HepG2 (cell line): ENCODE results near the gene ADAMTS4. TPM values are rescaled to one million over a fixed set of nuclear protein-coding genes. Genes with fewer than 3 reads are reported as not detected.

Experiments
- FIP1L1 ChIP-seq: fragments of 200-400 bp; formaldehyde crosslinking; IDR thresholded peaks from 2 replicates; pipeline ENCODE4 v1.6.1; 2018; ENCODE audit warnings: low read depth, mild to moderate bottlenecking, low read length, moderate library complexity, borderline replicate concordance; ENCODE audit not compliant: insufficient read depth
- HES4 ChIP-seq: sonication (generic); formaldehyde crosslinking; IDR thresholded peaks from 2 replicates; pipeline ENCODE4 v1.9.0; 2021; ENCODE audit warnings: mild to moderate bottlenecking, missing genetic modification reagents, borderline replicate concordance
- HNRNPLL ChIP-seq: fragments of 200-400 bp; formaldehyde crosslinking; IDR thresholded peaks from 2 replicates; pipeline ENCODE4 v1.6.1; 2017; ENCODE audit warnings: mild to moderate bottlenecking, low read depth, low read length; ENCODE audit not compliant: poor library complexity, severe bottlenecking
- KLF12 ChIP-seq: sonication (generic); formaldehyde crosslinking; IDR thresholded peaks from 2 replicates; pipeline ENCODE4 v1.4.0; 2020; ENCODE audit warnings: missing genetic modification reagents, borderline replicate concordance
- MBD4 ChIP-seq: IDR thresholded peaks from 2 replicates; pipeline ENCODE4 v1.6.1; 2012; ENCODE audit warnings: low read length, inconsistent platforms, borderline replicate concordance
- PITX1 ChIP-seq: sonication (generic); formaldehyde crosslinking; IDR thresholded peaks from 2 replicates; pipeline ENCODE4 v1.5.1; 2020; ENCODE audit warnings: mild to moderate bottlenecking, missing genetic modification reagents
- RAD21 ChIP-seq: fragments of 450-650 bp; formaldehyde crosslinking; IDR thresholded peaks from 2 replicates; pipeline ENCODE4 v1.5.0; 2020; ENCODE audit warnings: mild to moderate bottlenecking
- RORA ChIP-seq: sonication (generic); formaldehyde crosslinking; IDR thresholded peaks from 2 replicates; pipeline ENCODE4 v1.5.0; 2020; ENCODE audit warnings: mild to moderate bottlenecking, missing genetic modification reagents, moderate library complexity
- SATB2 ChIP-seq: sonication (generic); formaldehyde crosslinking; IDR thresholded peaks from 2 replicates; pipeline ENCODE4 v1.5.0; 2020; ENCODE audit warnings: missing genetic modification reagents
- SIX1 ChIP-seq: sonication (generic); formaldehyde crosslinking; IDR thresholded peaks from 2 replicates; pipeline ENCODE4 v1.4.0; 2020; ENCODE audit warnings: missing genetic modification reagents, borderline replicate concordance
- SMARCE1 ChIP-seq: fragments of 450-650 bp; IDR thresholded peaks from 2 replicates; pipeline ENCODE4 v1.6.1; 2017; ENCODE audit warnings: borderline replicate concordance
- SMYD3 ChIP-seq: sonication (generic); formaldehyde crosslinking; IDR thresholded peaks from 2 replicates; pipeline ENCODE4 v1.8.1; 2023; ENCODE audit warnings: mild to moderate bottlenecking, missing genetic modification reagents
- SNAI1 ChIP-seq: sonication (generic); formaldehyde crosslinking; IDR thresholded peaks from 2 replicates; pipeline ENCODE4 v1.5.0; 2020; ENCODE audit warnings: mild to moderate bottlenecking, missing genetic modification reagents, borderline replicate concordance
- SP2 ChIP-seq: sonication (generic); formaldehyde crosslinking; IDR thresholded peaks from 2 replicates; pipeline ENCODE4 v1.5.1; 2020; ENCODE audit warnings: mild to moderate bottlenecking, missing genetic modification reagents
- SSRP1 ChIP-seq: IDR thresholded peaks from 2 replicates; pipeline ENCODE4 v1.6.1; 2016; ENCODE audit warnings: control low read depth
- XRCC5 ChIP-seq: fragments of 200-400 bp; formaldehyde crosslinking; optimal IDR thresholded peaks from 2 replicates; pipeline ENCODE3; 2017; ENCODE audit warnings: mild to moderate bottlenecking, low read length
- ZNF331 ChIP-seq: sonication (generic); formaldehyde crosslinking; IDR thresholded peaks from 2 replicates; pipeline ENCODE4 v1.4.0; 2020; ENCODE audit warnings: missing genetic modification reagents
- ZNF367 ChIP-seq: sonication (generic); formaldehyde crosslinking; IDR thresholded peaks from 2 replicates; pipeline ENCODE4 v1.4.0; 2020; ENCODE audit warnings: missing genetic modification reagents, borderline replicate concordance
- ZNF577 ChIP-seq: sonication (generic); formaldehyde crosslinking; IDR thresholded peaks from 2 replicates; pipeline ENCODE4 v1.4.0; 2020; ENCODE audit warnings: mild to moderate bottlenecking, low read depth, missing genetic modification reagents, borderline replicate concordance
- ZNF792 ChIP-seq: IDR thresholded peaks from 2 replicates; pipeline ENCODE4 v1.6.1; 2016
- ZNF839 ChIP-seq: sonication (generic); formaldehyde crosslinking; IDR thresholded peaks from 2 replicates; pipeline ENCODE4 v1.4.0; 2020; ENCODE audit warnings: missing genetic modification reagents, mild to moderate bottlenecking, borderline replicate concordance
- polyA plus RNA-seq, 8 experiments: library from polyadenylated mRNA; depleted of rRNA in 3 of 8; stranded (reverse) in 7 of 8; unstranded in 1 of 8; fragments of >200 nt; fragmentation: Illumina TruSeq in 4 of 8; extraction: Trizol in 4 of 8; gene quantifications; 2 replicates each; pipeline versions ENCODE4 v1.2.1 to v1.2.3, GENCODE V29; 2011 to 2016; ENCODE audit warnings: low read depth in 4 of 8, missing spikeins in 1 of 8, mixed read lengths in 1 of 8; ENCODE audit not compliant: insufficient read depth in 1 of 8
- total RNA-seq, 5 experiments: library from RNA; depleted of rRNA; stranded (reverse); fragments of >200 nt; fragmentation: Illumina TruSeq; extraction: Trizol; gene quantifications; 2 replicates each; pipeline ENCODE4 v1.2.3, GENCODE V29; 2016; ENCODE audit warnings: low read depth in 1 of 5
- TF ChIP-seq, protein P1 (sequence below): sonication (generic); formaldehyde crosslinking; IDR thresholded peaks from 2 replicates; pipeline ENCODE4 v1.4.0; 2020; ENCODE audit warnings: mild to moderate bottlenecking, missing genetic modification reagents
- TF ChIP-seq, protein P2 (sequence below): IDR thresholded peaks from 2 replicates; pipeline ENCODE4 v1.6.1; 2016; ENCODE audit warnings: control low read depth
- TF ChIP-seq, protein P3 (sequence below): sonication (generic); formaldehyde crosslinking; IDR thresholded peaks from 2 replicates; pipeline ENCODE4 v1.4.0; 2020; ENCODE audit warnings: missing genetic modification reagents
- TF ChIP-seq, protein P4 (sequence below): sonication (generic); formaldehyde crosslinking; IDR thresholded peaks from 2 replicates; pipeline ENCODE4 v1.4.0; 2020; ENCODE audit warnings: low read depth, mild to moderate bottlenecking, missing genetic modification reagents

Gene ADAMTS4
- total and polyA plus RNA-seq, 2 of the 13 experiments (the other 11 are each of a cell fraction or from before 2014, with no cell fraction given) = 0.51 to 1.7 TPM

DNA sequence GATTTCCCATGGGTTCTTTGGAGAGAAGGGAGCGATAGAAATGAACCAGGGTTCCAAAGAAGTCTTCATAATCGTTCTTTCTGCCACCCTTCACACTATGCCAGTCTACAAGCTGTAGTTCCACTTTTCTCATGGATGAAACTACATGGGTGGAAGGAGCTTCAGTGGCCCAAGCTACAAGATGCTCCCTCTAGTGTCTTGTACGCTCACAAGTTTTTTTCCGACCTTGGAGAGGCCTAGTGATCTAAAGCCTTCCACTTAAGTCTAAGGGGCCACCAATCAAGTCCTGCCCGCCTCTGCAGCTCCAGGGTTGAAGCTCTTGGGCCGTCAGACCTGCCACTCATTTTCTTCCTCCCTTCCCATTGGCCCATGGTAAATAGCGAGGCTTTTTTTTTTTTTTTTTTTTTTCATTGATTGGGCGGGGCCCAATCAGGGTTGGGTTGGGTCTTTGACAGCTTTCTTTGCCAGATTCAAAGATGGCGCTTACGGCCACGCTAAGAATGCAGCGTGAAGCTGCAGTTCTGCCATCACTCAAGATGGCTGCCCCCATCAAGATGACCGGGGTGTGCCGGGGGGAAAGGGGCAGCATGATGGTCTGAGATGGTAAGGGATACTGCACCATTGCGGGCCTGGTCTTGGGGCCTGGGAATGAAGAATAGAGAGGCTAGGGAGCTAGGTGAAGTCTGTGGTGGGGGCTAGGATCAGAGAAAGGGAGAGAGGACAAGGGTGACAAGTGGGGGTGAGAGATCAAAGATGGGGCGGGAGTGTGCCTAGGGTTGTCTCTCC is 26.9 kb upstream of the ADAMTS4 start, which contains the start of gene TOMM40L (continued):
- TF ChIP-seq, protein P1, sequence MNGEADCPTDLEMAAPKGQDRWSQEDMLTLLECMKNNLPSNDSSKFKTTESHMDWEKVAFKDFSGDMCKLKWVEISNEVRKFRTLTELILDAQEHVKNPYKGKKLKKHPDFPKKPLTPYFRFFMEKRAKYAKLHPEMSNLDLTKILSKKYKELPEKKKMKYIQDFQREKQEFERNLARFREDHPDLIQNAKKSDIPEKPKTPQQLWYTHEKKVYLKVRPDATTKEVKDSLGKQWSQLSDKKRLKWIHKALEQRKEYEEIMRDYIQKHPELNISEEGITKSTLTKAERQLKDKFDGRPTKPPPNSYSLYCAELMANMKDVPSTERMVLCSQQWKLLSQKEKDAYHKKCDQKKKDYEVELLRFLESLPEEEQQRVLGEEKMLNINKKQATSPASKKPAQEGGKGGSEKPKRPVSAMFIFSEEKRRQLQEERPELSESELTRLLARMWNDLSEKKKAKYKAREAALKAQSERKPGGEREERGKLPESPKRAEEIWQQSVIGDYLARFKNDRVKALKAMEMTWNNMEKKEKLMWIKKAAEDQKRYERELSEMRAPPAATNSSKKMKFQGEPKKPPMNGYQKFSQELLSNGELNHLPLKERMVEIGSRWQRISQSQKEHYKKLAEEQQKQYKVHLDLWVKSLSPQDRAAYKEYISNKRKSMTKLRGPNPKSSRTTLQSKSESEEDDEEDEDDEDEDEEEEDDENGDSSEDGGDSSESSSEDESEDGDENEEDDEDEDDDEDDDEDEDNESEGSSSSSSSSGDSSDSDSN (CRISPR knock-in tag) = peak; percentile 58
- TF ChIP-seq ZNF792 (CRISPR knock-in tag) (peak; percentile 46), HES4 (no peak), MBD4 (no peak), SNAI1 (CRISPR knock-in tag) (0 out of 2 replicates have a peak, but pooled peaks have one; percentile 13), FIP1L1 (no peak), SMARCE1 (no peak), SIX1 (CRISPR knock-in tag) (no peak), SATB2 (CRISPR knock-in tag) (no peak), SSRP1 (CRISPR knock-in tag) (no peak), RAD21 (CRISPR knock-in tag) (no peak; the same call in 1 of the 2 replicates), ZNF367 (no peak), XRCC5 (no peak), SP2 (CRISPR knock-in tag) (peak; percentile 93), ZNF331 (CRISPR knock-in tag) (0 out of 2 replicates have a peak, but pooled peaks have one; percentile 19), SMYD3 (CRISPR knock-in tag) (no peak), ZNF839 (CRISPR knock-in tag) (no peak), PITX1 (CRISPR knock-in tag) (peak; percentile 17; the same call in 1 of the 2 replicates), ZNF577 (CRISPR knock-in tag) (no peak), RORA (CRISPR knock-in tag) (no peak), HNRNPLL (no peak), KLF12 (CRISPR knock-in tag) (no peak)
- TF ChIP-seq, protein P2, sequence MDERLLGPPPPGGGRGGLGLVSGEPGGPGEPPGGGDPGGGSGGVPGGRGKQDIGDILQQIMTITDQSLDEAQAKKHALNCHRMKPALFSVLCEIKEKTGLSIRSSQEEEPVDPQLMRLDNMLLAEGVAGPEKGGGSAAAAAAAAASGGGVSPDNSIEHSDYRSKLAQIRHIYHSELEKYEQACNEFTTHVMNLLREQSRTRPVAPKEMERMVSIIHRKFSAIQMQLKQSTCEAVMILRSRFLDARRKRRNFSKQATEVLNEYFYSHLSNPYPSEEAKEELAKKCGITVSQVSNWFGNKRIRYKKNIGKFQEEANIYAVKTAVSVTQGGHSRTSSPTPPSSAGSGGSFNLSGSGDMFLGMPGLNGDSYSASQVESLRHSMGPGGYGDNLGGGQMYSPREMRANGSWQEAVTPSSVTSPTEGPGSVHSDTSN (CRISPR knock-in tag) = peak; percentile 95
- TF ChIP-seq, protein P3, sequence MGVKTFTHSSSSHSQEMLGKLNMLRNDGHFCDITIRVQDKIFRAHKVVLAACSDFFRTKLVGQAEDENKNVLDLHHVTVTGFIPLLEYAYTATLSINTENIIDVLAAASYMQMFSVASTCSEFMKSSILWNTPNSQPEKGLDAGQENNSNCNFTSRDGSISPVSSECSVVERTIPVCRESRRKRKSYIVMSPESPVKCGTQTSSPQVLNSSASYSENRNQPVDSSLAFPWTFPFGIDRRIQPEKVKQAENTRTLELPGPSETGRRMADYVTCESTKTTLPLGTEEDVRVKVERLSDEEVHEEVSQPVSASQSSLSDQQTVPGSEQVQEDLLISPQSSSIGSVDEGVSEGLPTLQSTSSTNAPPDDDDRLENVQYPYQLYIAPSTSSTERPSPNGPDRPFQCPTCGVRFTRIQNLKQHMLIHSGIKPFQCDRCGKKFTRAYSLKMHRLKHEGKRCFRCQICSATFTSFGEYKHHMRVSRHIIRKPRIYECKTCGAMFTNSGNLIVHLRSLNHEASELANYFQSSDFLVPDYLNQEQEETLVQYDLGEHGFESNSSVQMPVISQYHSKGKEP (CRISPR knock-in tag) = no peak
- TF ChIP-seq, protein P4, sequence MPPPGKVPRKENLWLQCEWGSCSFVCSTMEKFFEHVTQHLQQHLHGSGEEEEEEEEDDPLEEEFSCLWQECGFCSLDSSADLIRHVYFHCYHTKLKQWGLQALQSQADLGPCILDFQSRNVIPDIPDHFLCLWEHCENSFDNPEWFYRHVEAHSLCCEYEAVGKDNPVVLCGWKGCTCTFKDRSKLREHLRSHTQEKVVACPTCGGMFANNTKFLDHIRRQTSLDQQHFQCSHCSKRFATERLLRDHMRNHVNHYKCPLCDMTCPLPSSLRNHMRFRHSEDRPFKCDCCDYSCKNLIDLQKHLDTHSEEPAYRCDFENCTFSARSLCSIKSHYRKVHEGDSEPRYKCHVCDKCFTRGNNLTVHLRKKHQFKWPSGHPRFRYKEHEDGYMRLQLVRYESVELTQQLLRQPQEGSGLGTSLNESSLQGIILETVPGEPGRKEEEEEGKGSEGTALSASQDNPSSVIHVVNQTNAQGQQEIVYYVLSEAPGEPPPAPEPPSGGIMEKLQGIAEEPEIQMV (CRISPR knock-in tag) = 0 out of 2 replicates have a peak, but pooled peaks have one; percentile 34
